HEK293 (cell line): Measurements from ENCODE around the gene PAQR8.

Experiments used
- CTCF ChIA-PET: fragments of 350-600 bp; formaldehyde crosslinking; extraction: SDS; loops from one replicate; lab custom pipeline; 2021; ENCODE audit warnings: antibody characterized with exemption; lab: Yijun Ruan, JAX
- POLR2A ChIA-PET: fragments of 300-600 bp; formaldehyde crosslinking; extraction: SDS; loops from one replicate; lab custom pipeline; 2020; ENCODE audit warnings: antibody characterized with exemption, inconsistent platforms; lab: Yijun Ruan, JAX
- H3K27ac ChIP-seq: fragments of 200-500 bp; sonication (Bioruptor generic); 2 replicates; pipeline ENCODE4 v1.5.1; 2014; ENCODE audit warnings: low read depth, low read length, control low read depth, inconsistent platforms; ENCODE audit errors: extremely low read depth
- H3K36me3 ChIP-seq, 2 experiments: fragments of 200-500 bp in 1 of 2; sonication (Bioruptor generic) in 1 of 2; 1 replicate in 1 of 2; 2 replicates in 1 of 2; pipeline ENCODE4 v1.5.1; 2014 to 2017; ENCODE audit warnings: inconsistent platforms in 2 of 2, low read length in 2 of 2; ENCODE audit not compliant: control insufficient read depth in 2 of 2, insufficient read depth in 1 of 2
- H3K4me1 ChIP-seq: fragments of 200-500 bp; sonication (Bioruptor generic); 2 replicates; pipeline ENCODE4 v1.5.1; 2014; ENCODE audit warnings: mild to moderate bottlenecking, low read length, inconsistent platforms; ENCODE audit not compliant: control insufficient read depth, insufficient read depth
- H3K4me3 ChIP-seq: 2 replicates; pipeline ENCODE4 v1.5.1; 2011; ENCODE audit warnings: low read depth, mild to moderate bottlenecking, control low read depth, low read length, moderate library complexity
- H3K9me3 ChIP-seq: fragments of 200-500 bp; sonication (Bioruptor generic); 2 replicates; pipeline ENCODE4 v1.5.1; 2014; ENCODE audit warnings: low read depth, low read length, inconsistent platforms; ENCODE audit not compliant: control insufficient read depth, insufficient read depth
- KLF10 ChIP-seq: fragments of 450-650 bp; IDR thresholded peaks from 2 replicates; pipeline ENCODE4 v1.5.1; 2018; ENCODE audit warnings: missing biosample characterization, mild to moderate bottlenecking, missing genetic modification characterization
- SALL2 ChIP-seq: fragments of 450-650 bp; formaldehyde crosslinking; IDR thresholded peaks from 2 replicates; pipeline ENCODE4 v1.5.0; 2017; ENCODE audit warnings: missing biosample characterization, mild to moderate bottlenecking, missing genetic modification characterization, borderline replicate concordance
- SP7 ChIP-seq: fragments of 450-650 bp; formaldehyde crosslinking; IDR thresholded peaks from 2 replicates; pipeline ENCODE4 v1.5.1; 2016; ENCODE audit warnings: missing biosample characterization, missing genetic modification characterization
- TRIM28 ChIP-seq: IDR thresholded peaks from 2 replicates; pipeline ENCODE4 v1.6.1; 2011; ENCODE audit warnings: low read length, control low read depth, borderline replicate concordance
- WT1 ChIP-seq: fragments of 450-650 bp; formaldehyde crosslinking; IDR thresholded peaks from 2 replicates; pipeline ENCODE4 v1.5.1; 2016; ENCODE audit warnings: missing biosample characterization, missing genetic modification characterization
- YY2 ChIP-seq: fragments of 450-650 bp; formaldehyde crosslinking; IDR thresholded peaks from 2 replicates; pipeline ENCODE4 v1.5.1; 2016; ENCODE audit warnings: missing biosample characterization, missing genetic modification characterization
- ZBTB17 ChIP-seq: fragments of 450-650 bp; formaldehyde crosslinking; IDR thresholded peaks from 2 replicates; pipeline ENCODE4 v1.5.1; 2016; ENCODE audit warnings: missing biosample characterization, missing genetic modification characterization
- ZBTB7A ChIP-seq: fragments of 450-650 bp; formaldehyde crosslinking; IDR thresholded peaks from 2 replicates; pipeline ENCODE4 v1.5.1; 2016; ENCODE audit warnings: low read depth, missing biosample characterization, missing genetic modification characterization
- ZEB2 ChIP-seq: fragments of 450-650 bp; formaldehyde crosslinking; IDR thresholded peaks from 2 replicates; pipeline ENCODE4 v1.5.1; 2016; ENCODE audit warnings: missing biosample characterization, missing genetic modification characterization
- ZNF10 ChIP-seq: fragments of 450-650 bp; formaldehyde crosslinking; IDR thresholded peaks from 2 replicates; pipeline ENCODE4 v1.5.1; 2017; ENCODE audit warnings: missing biosample characterization, missing genetic modification characterization
- ZNF121 ChIP-seq: fragments of 450-650 bp; formaldehyde crosslinking; IDR thresholded peaks from 2 replicates; pipeline ENCODE4 v1.5.1; 2016; ENCODE audit warnings: missing biosample characterization, missing genetic modification characterization
- ZNF138 ChIP-seq: fragments of 450-650 bp; formaldehyde crosslinking; IDR thresholded peaks from 2 replicates; pipeline ENCODE4 v1.5.1; 2016; ENCODE audit warnings: missing biosample characterization, missing genetic modification characterization, borderline replicate concordance
- ZNF23 ChIP-seq: fragments of 450-650 bp; formaldehyde crosslinking; IDR thresholded peaks from 2 replicates; pipeline ENCODE4 v1.5.1; 2016; ENCODE audit warnings: missing biosample characterization, missing genetic modification characterization, borderline replicate concordance
- ZNF335 ChIP-seq: fragments of 450-650 bp; formaldehyde crosslinking; conservative IDR thresholded peaks from 2 replicates; pipeline ENCODE4 v1.5.1; 2016; ENCODE audit warnings: missing biosample characterization, missing genetic modification characterization
- ZNF501 ChIP-seq: fragments of 450-650 bp; formaldehyde crosslinking; IDR thresholded peaks from 2 replicates; pipeline ENCODE4 v1.5.1; 2016; ENCODE audit warnings: missing biosample characterization, missing genetic modification characterization
- ZNF610 ChIP-seq: fragments of 450-650 bp; formaldehyde crosslinking; IDR thresholded peaks from 2 replicates; pipeline ENCODE4 v1.5.1; 2016; ENCODE audit warnings: missing biosample characterization, missing genetic modification characterization, borderline replicate concordance
- ZNF626 ChIP-seq: fragments of 450-650 bp; sonication (Bioruptor Pico); formaldehyde crosslinking; IDR thresholded peaks from 2 replicates; pipeline ENCODE4 v1.5.1; 2018; ENCODE audit warnings: missing biosample characterization, missing genetic modification characterization, inconsistent platforms
- ZNF837 ChIP-seq: fragments of 450-650 bp; formaldehyde crosslinking; IDR thresholded peaks from 2 replicates; pipeline ENCODE4 v1.5.1; 2016; ENCODE audit warnings: missing biosample characterization, missing genetic modification characterization
- TF ChIP-seq, protein P1 (sequence below): fragments of 450-650 bp; IDR thresholded peaks from 2 replicates; pipeline ENCODE4 v1.5.1; 2018; ENCODE audit warnings: missing biosample characterization, mild to moderate bottlenecking, missing genetic modification characterization
- TF ChIP-seq, protein P2 (sequence below): fragments of 450-650 bp; formaldehyde crosslinking; IDR thresholded peaks from 2 replicates; pipeline ENCODE4 v1.5.1; 2016; ENCODE audit warnings: missing biosample characterization, missing genetic modification characterization
- TF ChIP-seq, protein P3 (sequence below): fragments of 450-650 bp; formaldehyde crosslinking; IDR thresholded peaks from 2 replicates; pipeline ENCODE4 v1.5.1; 2017; ENCODE audit warnings: missing biosample characterization, missing genetic modification characterization
- TF ChIP-seq, protein P4 (sequence below): fragments of 450-650 bp; formaldehyde crosslinking; IDR thresholded peaks from 2 replicates; pipeline ENCODE4 v1.5.1; 2016; ENCODE audit warnings: missing biosample characterization, missing genetic modification characterization
- TF ChIP-seq, protein P5 (sequence below): fragments of 450-650 bp; formaldehyde crosslinking; IDR thresholded peaks from 2 replicates; pipeline ENCODE4 v1.5.1; 2016; ENCODE audit warnings: missing biosample characterization, missing genetic modification characterization, low read depth
- TF ChIP-seq, protein P6 (sequence below): sonication (generic); formaldehyde crosslinking; IDR thresholded peaks from 2 replicates; pipeline ENCODE4 v1.8.1; 2022; ENCODE audit warnings: mild to moderate bottlenecking, moderate library complexity, missing genetic modification reagents

The PAQR8 gene

DNA sequence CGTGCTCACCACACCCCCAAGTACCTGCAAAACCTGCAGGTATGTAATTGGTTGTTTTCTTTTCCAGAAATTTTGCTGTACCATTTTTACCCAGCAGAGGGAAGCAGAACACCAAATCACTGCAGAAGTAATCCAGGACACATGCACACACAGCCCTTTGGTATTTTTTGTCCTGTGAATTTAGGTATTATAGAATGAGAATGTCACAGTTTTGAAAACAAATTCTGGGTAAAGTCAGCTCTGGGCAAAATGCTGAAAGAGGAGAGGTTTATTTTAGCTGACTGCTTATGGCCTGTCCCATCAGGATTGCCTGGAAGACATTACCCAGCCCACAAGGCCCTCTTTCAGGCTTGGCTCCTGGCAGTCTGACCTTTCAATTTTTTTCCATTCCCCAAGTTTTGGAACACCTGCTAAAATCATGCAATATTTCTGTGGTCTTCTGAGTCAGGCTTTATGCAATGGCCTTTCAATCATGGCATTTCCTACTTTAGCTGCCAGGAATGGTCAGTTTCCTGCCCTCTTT lies 54.7 kb downstream of the PAQR8 start (continued):
- TF ChIP-seq, protein P1, sequence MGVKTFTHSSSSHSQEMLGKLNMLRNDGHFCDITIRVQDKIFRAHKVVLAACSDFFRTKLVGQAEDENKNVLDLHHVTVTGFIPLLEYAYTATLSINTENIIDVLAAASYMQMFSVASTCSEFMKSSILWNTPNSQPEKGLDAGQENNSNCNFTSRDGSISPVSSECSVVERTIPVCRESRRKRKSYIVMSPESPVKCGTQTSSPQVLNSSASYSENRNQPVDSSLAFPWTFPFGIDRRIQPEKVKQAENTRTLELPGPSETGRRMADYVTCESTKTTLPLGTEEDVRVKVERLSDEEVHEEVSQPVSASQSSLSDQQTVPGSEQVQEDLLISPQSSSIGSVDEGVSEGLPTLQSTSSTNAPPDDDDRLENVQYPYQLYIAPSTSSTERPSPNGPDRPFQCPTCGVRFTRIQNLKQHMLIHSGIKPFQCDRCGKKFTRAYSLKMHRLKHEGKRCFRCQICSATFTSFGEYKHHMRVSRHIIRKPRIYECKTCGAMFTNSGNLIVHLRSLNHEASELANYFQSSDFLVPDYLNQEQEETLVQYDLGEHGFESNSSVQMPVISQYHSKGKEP (tag by site-specific recombination): no peak
- TF ChIP-seq, protein P2, sequence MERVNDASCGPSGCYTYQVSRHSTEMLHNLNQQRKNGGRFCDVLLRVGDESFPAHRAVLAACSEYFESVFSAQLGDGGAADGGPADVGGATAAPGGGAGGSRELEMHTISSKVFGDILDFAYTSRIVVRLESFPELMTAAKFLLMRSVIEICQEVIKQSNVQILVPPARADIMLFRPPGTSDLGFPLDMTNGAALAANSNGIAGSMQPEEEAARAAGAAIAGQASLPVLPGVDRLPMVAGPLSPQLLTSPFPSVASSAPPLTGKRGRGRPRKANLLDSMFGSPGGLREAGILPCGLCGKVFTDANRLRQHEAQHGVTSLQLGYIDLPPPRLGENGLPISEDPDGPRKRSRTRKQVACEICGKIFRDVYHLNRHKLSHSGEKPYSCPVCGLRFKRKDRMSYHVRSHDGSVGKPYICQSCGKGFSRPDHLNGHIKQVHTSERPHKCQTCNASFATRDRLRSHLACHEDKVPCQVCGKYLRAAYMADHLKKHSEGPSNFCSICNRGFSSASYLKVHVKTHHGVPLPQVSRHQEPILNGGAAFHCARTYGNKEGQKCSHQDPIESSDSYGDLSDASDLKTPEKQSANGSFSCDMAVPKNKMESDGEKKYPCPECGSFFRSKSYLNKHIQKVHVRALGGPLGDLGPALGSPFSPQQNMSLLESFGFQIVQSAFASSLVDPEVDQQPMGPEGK (tag by site-specific recombination): no peak
- TF ChIP-seq ZNF10 (tag by site-specific recombination) (no peak), ZNF626 (tag by site-specific recombination) (no peak), SALL2 (tag by site-specific recombination) (no peak), YY2 (tag by site-specific recombination) (no peak), ZEB2 (tag by site-specific recombination) (0 out of 2 replicates have a peak, but pooled peaks have one; percentile 70), ZNF138 (tag by site-specific recombination) (no peak), ZNF610 (no peak), ZNF23 (tag by site-specific recombination) (no peak), ZNF121 (tag by site-specific recombination) (no peak), ZBTB7A (tag by site-specific recombination) (no peak), ZBTB17 (tag by site-specific recombination) (0 out of 2 replicates have a peak, but pooled peaks have one; percentile 27)
- TF ChIP-seq, protein P3, sequence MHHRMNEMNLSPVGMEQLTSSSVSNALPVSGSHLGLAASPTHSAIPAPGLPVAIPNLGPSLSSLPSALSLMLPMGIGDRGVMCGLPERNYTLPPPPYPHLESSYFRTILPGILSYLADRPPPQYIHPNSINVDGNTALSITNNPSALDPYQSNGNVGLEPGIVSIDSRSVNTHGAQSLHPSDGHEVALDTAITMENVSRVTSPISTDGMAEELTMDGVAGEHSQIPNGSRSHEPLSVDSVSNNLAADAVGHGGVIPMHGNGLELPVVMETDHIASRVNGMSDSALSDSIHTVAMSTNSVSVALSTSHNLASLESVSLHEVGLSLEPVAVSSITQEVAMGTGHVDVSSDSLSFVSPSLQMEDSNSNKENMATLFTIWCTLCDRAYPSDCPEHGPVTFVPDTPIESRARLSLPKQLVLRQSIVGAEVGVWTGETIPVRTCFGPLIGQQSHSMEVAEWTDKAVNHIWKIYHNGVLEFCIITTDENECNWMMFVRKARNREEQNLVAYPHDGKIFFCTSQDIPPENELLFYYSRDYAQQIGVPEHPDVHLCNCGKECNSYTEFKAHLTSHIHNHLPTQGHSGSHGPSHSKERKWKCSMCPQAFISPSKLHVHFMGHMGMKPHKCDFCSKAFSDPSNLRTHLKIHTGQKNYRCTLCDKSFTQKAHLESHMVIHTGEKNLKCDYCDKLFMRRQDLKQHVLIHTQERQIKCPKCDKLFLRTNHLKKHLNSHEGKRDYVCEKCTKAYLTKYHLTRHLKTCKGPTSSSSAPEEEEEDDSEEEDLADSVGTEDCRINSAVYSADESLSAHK (tag by site-specific recombination): no peak
- TF ChIP-seq, protein P4, sequence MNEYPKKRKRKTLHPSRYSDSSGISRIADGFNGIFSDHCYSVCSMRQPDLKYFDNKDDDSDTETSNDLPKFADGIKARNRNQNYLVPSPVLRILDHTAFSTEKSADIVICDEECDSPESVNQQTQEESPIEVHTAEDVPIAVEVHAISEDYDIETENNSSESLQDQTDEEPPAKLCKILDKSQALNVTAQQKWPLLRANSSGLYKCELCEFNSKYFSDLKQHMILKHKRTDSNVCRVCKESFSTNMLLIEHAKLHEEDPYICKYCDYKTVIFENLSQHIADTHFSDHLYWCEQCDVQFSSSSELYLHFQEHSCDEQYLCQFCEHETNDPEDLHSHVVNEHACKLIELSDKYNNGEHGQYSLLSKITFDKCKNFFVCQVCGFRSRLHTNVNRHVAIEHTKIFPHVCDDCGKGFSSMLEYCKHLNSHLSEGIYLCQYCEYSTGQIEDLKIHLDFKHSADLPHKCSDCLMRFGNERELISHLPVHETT (tag by site-specific recombination): no peak
- TF ChIP-seq, protein P5, sequence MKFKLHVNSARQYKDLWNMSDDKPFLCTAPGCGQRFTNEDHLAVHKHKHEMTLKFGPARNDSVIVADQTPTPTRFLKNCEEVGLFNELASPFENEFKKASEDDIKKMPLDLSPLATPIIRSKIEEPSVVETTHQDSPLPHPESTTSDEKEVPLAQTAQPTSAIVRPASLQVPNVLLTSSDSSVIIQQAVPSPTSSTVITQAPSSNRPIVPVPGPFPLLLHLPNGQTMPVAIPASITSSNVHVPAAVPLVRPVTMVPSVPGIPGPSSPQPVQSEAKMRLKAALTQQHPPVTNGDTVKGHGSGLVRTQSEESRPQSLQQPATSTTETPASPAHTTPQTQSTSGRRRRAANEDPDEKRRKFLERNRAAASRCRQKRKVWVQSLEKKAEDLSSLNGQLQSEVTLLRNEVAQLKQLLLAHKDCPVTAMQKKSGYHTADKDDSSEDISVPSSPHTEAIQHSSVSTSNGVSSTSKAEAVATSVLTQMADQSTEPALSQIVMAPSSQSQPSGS (tag by site-specific recombination): no peak

DNA sequence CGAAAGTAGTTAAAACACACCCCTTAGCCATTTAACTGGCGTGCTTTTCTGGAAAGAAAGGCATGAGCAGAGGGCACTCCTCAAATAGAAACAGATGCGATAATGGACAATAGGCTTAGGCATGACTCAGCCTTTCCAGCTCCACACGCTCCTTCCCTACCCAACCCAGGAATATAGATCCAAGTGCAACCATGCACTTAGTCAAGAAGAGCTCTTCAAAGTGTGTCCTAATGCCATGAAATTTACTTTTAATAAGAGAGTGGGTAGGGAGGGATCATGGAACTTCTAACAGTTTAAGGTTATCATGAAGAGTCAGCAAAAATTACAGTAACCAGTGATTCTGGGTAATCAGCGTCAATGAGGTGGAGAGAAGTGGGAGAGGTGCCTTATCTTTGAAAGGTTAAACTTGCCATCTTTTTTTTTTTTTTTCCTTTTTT lies 55.7 kb downstream of the PAQR8 start:
- POLR2A ChIA-PET: no interaction called here
- H3K9me3 ChIP-seq: no peaks in the 10 kb centered on the region
- no peak overlapping the region for H3K27ac ChIP-seq
- CTCF ChIA-PET: interaction anchor here (0.6 to 8.2 kb wide), 21 partner anchors 10 to 910 kb away, joined by 3 to 104 read pairs (median 7); no protein-coding TSS in a partner anchor
- no peaks in the 10 kb centered on the region for H3K36me3 ChIP-seq
- TF ChIP-seq ZNF501 (tag by site-specific recombination) (no peak), ZNF837 (tag by site-specific recombination) (no peak), ZNF23 (tag by site-specific recombination) (no peak), ZNF335 (0 out of 2 replicates have a peak, but pooled peaks have one; percentile 10), WT1 (tag by site-specific recombination) (no peak), KLF10 (tag by site-specific recombination) (no peak), SP7 (tag by site-specific recombination) (0 out of 2 replicates have a peak, but pooled peaks have one; percentile 9), TRIM28 (no peak)
- TF ChIP-seq, protein P2 (tag by site-specific recombination): no peak
- TF ChIP-seq, protein P6, sequence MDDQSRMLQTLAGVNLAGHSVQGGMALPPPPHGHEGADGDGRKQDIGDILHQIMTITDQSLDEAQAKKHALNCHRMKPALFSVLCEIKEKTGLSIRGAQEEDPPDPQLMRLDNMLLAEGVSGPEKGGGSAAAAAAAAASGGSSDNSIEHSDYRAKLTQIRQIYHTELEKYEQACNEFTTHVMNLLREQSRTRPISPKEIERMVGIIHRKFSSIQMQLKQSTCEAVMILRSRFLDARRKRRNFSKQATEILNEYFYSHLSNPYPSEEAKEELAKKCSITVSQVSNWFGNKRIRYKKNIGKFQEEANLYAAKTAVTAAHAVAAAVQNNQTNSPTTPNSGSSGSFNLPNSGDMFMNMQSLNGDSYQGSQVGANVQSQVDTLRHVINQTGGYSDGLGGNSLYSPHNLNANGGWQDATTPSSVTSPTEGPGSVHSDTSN (CRISPR knock-in tag): no peak
- no peak overlapping the region for H3K4me3 ChIP-seq
- 0 out of 2 replicates have a peak, but pooled peaks cover 3% of the 10 kb centered on the region for H3K4me1 ChIP-seq
